Measurements from ENCODE around the gene PPP2R5C.

The PPP2R5C gene

GRCh38 chr14:101895256-101895655 is 133.7 kb downstream of the PPP2R5C start:
- no peak for DNase-seq

DNA sequence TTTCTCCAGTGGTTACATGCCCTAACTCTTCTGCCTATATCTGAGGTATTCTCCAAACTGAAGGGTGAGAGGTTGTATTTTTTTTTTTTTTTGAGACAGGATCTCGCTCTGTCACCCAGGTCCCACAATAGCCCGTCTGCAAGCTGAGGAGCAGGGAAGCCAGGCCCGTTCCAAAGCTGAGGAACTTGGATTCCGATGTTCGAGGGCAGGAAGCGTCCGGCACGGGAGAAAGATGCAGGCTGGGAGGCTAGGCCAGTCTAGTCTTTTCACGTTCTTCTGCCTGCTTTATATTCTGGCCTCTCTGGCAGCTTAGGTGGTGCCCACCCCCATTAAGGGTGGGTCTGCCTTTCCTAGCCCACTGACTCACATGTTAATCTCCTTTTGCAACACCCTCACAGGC is 135.8 kb downstream of the PPP2R5C start:
- DNase-seq, result no peak

GRCh38 chr14:101898416-101898815 is 136.9 kb downstream of the PPP2R5C start:
- DNase-seq, result no peak

DNA sequence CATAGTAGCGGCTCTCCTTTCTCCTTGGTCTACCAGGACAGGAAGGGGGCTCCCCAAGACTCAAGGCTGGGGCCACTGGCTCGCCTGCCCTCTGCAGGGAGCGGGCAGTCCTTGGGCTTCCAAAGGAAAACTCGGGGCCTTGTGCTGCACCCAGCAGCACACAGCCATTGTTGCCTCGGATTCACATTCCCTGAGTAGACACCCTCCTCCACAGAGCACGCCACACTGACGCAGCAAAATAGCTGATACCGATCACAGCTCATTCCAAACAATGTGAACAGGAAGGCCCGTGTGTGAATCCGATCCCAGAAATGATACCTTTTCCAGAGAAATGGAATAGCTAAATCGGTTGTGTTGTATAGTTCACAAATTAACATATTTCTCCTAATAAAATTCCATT is 137.8 kb downstream of the PPP2R5C start:
- DNase-seq, result no peak

DNA sequence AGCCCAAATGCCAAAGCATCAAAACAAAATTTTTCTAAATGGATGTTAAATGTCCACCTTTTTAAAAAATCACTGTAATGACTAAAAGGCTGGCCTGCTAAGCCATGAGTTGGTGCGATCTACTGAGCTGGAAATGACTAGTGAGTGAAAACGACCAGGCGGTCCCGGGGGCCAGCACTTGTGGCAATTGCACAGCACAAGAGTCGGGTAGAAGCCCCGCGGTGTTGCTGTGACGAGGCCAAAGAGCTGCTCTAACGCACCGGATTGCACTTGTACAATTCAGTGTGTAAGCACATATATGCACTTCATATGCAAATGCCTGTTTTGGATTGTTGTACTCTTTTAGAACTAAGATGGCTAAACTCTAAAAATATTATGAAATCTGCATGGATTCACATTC is 138.7 kb downstream of the PPP2R5C start:
- DNase-seq, result no peak

DNA sequence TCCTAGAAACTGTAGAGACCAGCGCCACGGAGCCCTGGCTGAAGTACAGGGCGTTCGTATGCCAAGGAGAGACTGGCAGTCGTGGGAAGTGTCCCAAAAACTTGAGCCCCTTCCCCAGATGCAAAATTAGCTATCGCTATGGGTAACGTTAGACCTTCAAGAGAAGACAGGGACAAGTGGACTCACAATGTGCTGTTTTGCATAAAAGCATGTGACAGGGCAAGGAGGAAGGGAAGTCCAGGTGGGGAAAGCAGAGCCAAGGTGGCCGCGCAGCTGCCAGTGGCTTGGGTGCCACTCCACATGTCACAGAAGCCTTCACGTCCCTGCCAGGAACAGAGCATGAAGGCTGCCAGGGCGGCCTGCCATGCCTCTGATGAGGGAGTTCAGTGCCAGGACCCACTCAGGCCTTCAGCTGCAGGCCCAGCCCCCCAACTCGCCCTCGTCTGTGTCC is 141.6 kb downstream of the PPP2R5C start:
- no peak for DNase-seq

GRCh38 chr14:101905614-101906013 is 144.1 kb downstream of the PPP2R5C start:
- DNase-seq, result no peak

DNA sequence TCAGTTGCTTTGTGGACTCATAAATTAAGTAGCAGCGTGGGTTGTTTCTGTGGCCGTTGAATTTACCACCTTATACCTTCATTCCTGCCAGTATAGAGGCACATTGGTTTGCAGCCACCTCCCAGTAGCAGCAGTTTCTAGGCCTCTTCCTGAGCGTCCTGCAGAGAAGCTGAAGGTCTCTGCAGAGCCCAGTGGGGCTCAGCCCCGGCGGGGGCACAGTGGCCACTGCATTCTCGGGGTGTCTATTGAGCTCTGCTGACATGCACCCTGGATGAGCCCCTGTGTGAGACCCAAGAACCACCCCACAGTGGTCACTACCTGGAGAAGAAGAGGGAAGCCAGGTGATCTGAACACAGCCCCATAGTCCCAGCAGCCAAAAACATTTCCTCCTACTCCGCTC is 145.1 kb downstream of the PPP2R5C start:
- DNase-seq, result no peak

- no peak for DNase-seq
These were observed 146.1 kb downstream of the PPP2R5C start for GRCh38 chr14:101907619-101908018.

- DNase-seq, result no peak
These were observed 147.3 kb downstream of the PPP2R5C start for GRCh38 chr14:101908795-101909194.

DNA sequence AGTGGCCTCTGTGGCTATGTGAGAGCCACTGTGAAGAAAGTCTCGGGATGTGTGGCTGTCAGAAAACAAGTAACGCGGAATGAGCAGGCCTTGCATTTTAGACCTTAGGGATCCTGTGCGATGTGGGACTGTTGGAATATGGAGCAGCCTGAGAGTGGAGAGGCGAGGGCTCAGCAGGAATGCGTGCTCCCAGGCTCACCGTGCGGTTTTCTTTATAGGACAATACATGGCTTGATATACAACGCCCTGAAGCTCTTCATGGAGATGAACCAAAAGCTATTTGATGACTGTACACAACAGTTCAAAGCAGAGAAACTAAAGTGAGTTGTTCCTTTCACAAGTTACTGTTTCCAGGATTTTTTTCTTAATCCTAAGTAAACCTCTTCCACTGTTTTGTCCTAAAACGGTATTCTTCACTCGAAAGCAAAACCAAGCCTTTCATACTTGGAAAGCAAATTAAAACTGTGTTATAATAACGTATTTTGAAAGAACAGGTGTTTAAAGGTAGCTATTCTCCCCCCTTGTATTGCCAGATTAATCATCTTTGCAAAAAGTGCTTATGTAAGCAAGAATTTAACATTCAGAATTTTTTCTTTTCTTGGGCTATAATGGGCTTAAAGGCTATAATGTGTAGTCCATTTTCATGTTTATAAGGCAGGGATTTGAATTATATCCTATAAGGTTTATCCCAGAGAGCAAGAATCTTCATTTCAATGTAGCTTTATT is 148.0 kb downstream of the PPP2R5C start:
- DNase-seq, result no peak

- no peak for DNase-seq
These were observed 151.3 kb downstream of the PPP2R5C start for GRCh38 chr14:101912841-101913240.

GRCh38 chr14:101914083-101914482 is 152.6 kb downstream of the PPP2R5C start:
- DNase-seq, result no peak

DNA sequence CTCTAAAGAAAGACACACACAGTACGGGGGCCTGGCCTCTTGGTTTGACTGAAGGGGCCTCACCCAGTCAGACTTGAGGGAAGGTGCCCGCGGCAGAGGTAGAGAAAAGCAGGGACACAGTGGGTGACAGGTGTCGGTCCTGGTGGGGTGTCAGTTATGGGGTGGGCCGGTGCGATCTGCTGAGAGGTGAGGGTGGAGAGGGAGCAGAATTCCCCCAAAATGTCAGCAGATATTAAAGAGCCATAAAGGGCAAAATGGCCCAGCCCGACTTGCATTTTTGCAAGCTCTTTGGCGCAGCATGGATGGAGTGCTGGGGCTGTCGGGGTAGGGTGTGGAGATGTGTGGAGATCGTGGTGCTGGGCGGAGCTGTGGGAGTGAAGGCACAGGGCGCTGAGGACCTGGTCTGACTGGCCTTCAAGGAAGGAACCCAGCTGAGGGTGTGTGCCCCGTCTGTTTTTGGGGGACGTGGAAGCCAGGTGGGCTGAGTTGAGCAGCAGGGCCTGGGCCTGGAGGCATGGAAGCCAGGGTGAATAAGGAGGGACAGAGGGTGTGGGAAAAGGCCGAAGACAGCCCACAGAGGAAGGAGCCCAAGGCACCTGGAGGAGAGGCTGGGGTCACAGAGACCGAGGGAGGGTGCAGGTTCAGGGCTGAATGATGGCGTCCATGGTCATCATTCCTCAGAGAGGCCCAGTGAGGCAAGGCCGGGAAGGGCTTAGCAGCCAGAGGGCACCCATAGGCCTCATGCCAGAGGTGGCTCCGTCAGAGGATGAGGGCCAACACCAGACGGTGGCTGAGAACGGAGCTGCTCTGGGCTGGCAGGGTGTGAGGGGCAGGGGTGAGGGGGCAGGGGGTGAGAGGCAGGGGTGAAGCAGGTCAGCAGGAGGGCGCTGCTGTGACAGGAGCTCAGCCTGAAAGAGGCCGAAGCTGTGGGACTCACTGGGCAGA is 154.6 kb downstream of the PPP2R5C start:
- no peak for DNase-seq

DNA sequence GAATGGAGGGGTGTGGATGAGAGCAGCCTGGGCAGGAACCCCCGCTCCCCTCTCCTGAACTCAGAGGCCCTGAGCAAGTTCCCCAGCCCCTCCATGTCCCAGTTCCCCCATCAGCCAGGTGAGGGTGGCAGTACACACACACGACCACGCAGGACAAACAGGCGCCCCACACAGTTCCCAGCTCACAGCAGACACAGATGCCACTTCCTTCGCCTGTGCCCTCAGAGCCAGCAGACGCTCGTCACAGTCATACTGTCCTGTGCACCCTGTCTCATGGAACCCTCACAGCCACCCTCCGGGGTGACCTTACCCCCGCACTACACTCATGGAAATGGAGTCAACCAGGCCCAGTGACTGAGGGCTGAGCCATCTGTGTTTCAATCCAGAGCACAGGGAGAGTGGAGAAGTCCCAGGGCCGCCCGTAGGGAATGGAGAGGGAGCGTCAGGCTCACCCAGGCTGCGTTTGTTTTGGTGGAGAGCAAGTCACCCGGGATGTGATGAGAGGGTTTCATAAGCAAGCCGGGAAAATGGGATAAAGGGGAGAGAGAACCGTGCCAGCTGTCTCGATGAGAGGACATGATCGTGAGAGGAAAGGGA is 155.4 kb downstream of the PPP2R5C start:
- DNase-seq, result no peak

- DNase-seq, result no peak
These were observed 156.0 kb downstream of the PPP2R5C start for GRCh38 chr14:101917413-101918017.

GRCh38 chr14:101918065-101918989 is 156.8 kb downstream of the PPP2R5C start:
- DNase-seq, result no peak

DNA sequence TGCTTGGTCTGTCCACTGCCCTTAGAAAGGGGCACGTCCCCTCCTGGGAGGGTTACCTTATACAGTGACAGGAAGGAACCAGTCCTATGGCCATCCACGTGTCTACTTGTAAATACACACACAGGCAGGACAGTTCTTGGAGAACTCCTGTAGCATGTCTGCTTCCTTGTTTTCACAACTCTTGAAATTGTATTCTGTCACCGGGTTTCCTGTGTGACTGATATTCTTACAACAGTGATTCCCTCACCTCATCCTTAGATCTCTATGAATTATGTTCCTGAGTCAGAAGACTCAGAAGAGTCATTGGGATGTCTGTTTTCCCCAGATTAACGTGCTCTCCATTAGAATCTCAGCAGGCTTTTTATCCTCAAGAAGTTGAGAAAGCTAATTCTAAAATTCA is 158.8 kb downstream of the PPP2R5C start:
- DNase-seq, result no peak

- no peak for DNase-seq
These were observed 161.4 kb downstream of the PPP2R5C start for GRCh38 chr14:101922866-101923265.

GRCh38 chr14:101925152-101925551 is 163.6 kb downstream of the PPP2R5C start:
- DNase-seq, result no peak

DNA sequence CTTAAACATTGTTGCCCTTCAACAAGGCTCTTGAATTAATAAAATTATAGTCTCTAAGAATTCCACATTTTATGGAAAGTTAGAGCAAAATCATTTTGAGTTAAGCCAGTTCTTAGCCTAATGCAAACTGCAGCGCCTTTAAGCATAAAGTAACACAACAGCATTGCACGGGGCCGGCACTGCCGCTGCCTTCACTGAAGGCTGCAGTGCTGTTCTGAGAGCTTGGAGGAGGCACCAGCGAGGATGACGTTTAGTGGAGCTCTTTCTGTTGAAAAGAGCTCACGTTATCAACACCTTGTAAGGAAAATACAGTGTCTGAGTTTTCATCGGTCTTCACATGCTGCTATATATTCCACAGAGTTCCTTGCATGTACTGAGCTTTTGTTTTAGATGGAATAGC is 164.6 kb downstream of the PPP2R5C start:
- no peak for DNase-seq

DNA sequence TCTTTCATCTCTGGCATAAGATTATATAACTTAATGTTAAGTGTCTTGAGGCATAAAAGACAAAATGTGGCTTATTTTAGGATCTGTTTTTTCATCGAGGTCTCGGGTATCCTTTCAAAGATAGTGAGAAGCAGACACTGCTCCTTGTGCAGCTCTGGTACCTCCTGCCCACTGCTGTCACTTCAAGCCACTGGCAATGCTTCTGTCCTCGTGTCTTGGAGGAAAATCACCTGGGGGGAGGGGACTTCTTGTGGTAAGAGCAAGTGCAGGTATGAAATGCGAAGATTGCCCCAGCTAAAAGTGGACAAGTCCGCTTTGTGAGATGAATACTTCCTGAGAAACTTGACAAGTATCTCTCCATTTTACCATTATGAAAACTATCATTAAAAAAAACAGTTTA is 165.1 kb downstream of the PPP2R5C start:
- no peak for DNase-seq
